GM12872 (cell line): ENCODE results near the gene ERICH6.
A peak's percentile ranks its signal among the peaks of the same experiment; 100 is the strongest.

Source experiments
- CTCF ChIP-seq: IDR thresholded peaks from 3 replicates; pipeline ENCODE4 v1.5.1; 2011; ENCODE audit warnings: low read depth, mild to moderate bottlenecking, low read length, moderate library complexity; ENCODE audit not compliant: insufficient read depth

The ERICH6 gene

DNA sequence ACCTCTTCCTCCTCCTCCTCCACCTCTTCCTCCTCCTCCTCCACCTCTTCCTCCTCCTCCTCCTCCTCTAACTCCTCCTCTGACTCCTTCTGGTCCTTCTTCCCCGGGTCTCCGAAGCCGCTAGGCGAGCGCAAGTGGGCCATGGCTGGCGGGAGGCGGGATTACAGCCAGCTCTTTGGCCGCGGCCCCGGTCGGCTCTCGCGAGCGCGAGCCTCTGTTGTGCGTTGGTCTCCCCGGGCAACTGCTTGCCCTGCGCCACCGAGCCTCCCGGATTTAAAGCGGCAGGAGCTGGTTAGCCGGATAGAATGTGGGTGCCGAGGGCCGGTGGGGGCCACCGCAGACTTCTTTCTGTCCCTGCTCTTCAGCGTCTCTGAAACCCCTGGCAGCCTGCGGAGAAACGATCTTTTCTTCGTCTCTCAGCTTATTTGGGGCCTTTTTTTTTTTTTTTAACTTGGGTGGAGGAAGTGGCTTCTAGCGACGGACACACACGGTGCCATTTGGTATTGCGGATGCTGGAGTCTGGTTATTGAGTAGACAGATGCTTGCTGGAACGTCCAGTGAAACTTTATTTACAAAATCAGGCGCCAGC, at the start of gene ERICH6:
ERICH6 (minus strand) TSS at position 165 of the 589 bp plus-strand sequence; CDS start at position 143, 22 bp downstream.
- peak; percentile 10; the same call in 1 of the 3 replicates for TF ChIP-seq CTCF

- TF ChIP-seq CTCF = no peak
These were observed 48.1 kb upstream of the ERICH6 start for GRCh38 chr3:150751781-150752263.

- TF ChIP-seq CTCF = no peak
These were observed 45.5 kb upstream of the ERICH6 start for GRCh38 chr3:150749255-150749654.

- TF ChIP-seq CTCF = no peak
These were observed 44.9 kb upstream of the ERICH6 start for GRCh38 chr3:150748684-150749047.

- TF ChIP-seq CTCF = no peak
These were observed 44.4 kb upstream of the ERICH6 start for GRCh38 chr3:150747886-150748683.

GRCh38 chr3:150746791-150747590, 43.3 kb upstream of the ERICH6 start:
- no peak for TF ChIP-seq CTCF

GRCh38 chr3:150745832-150746231, 42.1 kb upstream of the ERICH6 start:
- TF ChIP-seq CTCF = no peak
